NCI-H2107 treated with DMSO at 0.1 percent for 48 hours (cell line): Measurements from ENCODE around the gene PLXNA3.
"Not testable (repeated sequence)": the region's sequence is repeated elsewhere in the genome, so short reads cannot be mapped to it uniquely, and the experiment has no call there.

Experiments
- DNase-seq: peaks from one replicate; lab custom pipeline; 2025; ENCODE audit not compliant: unreplicated experiment; lab: John Stamatoyannopoulos, UW

PLXNA3 gene

GRCh38 chrX:154501423-154501822 is 43.3 kb downstream of the PLXNA3 start:
- DNase-seq = not testable (repeated sequence)

DNA sequence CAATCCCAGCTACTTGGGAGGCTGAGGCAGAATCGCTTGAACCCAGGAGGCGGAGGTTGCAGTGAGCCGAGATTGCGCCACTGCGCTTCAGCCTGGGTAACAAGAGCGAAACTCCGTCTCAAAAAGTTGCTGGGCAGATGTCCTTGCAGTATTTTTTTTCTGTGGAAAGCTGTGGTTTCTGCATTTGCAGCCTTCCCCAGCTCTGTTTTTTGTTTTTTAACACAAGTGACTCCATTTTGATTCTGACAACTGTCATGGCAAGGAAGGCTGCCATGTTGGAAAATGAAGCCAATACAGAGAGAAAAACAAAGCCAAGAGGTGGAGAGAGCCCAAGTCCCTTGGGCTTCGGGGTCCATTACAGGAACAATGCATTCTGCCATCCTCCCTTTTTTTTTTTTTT is 44.0 kb downstream of the PLXNA3 start:
- DNase-seq = no peak

DNA sequence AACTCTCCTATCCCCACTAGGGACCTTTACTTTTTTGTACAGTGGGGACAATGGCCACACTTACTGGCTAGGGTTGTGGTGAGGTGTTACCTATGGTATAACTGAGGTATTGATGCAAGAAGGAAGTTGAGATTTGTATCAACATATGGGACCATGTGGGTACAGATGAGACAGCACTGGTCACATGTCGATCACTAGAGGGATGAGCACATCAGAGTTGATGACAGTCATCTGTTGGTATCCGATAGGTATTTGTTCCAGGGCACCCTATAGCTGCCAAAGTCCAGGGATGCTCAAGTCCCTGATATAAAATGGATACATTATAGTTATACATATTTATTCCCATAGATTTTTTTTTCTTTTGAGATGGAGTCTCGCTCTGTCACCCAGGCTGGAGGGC is 44.9 kb downstream of the PLXNA3 start:
- no peak for DNase-seq

GRCh38 chrX:154505734-154506133 is 47.7 kb downstream of the PLXNA3 start:
- DNase-seq = no peak

GRCh38 chrX:154506483-154507332 is 48.6 kb downstream of the PLXNA3 start:
- no peak for DNase-seq

GRCh38 chrX:154507673-154508383 is 49.7 kb downstream of the PLXNA3 start:
- DNase-seq = no peak

DNA sequence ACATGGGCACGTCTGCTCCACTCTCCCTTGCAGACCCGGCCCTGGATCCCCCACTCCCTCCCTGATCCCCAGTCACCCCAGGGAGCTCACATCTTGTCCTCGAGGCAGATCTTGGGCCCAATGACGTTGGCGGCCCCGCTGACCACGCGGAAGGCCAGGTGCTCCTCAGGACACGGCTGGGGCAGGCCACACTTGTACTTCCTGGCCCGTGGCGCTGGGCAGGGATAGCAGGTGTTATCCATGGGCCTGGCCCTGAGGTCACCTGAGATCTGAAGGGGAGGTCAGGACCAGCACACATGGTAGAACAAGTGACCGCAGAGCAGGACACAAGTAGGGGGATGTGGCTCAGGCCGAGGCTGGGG is 50.3 kb downstream of the PLXNA3 start:
- DNase-seq = no peak

DNA sequence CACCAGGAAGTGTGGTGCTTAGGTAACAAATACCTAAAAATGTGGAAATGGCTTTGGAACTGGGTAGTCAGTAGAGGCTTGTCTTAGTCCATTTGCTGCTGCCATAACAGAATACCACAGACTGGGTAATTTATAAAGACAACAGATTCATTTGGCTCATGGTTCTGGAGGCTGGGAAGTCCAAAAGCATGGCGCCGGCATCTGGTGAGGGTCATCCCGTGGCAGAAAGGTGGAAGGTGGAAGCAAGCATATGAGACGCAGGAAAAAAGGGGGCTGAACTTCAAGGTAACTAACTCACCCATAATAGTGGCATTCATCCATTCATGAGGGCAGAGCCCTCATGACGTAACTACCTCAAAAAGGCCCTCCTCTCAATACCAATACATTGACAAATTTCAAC is 51.4 kb downstream of the PLXNA3 start:
- DNase-seq = no peak

DNA sequence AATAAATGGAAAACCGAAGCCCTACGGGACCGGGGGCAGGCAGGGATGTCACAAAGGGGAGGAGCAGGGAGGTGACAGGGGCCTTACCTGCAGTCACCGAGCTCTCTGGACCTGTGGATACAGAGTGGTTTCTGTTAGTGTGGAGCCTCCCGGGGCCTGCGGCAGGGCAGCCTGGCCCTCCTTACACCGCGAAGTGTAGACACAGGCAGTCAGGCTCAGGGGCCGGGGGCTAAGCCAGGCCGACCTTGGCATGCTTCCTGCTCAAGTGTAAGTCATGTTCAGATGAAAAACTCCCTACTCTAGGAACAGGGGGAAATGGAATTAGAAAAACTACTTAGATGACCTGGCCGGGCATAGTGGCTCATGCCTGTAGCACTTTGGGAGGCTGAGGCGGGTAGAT is 53.7 kb downstream of the PLXNA3 start:
- no peak for DNase-seq

GRCh38 chrX:154512879-154513553 is 54.9 kb downstream of the PLXNA3 start:
- no peak for DNase-seq

DNA sequence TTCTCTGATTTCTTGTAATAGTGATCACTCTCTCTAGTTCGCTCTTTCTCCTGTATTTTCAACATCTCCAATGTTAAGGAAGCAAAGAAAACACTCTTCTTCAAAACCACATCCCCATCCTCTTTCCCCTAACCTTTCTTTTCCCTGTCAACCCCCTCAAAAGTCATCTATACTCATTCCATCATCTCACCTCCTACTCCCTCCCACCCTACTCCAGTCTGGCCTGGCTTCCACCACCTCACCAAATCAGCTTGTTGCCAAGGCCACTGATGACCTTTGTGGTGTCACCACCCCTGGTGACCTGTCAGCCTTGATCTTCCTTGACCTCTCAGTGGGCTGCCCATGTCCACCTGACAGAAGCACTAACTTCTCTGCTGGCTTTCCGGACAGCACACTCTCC is 55.6 kb downstream of the PLXNA3 start:
- no peak for DNase-seq

- no peak for DNase-seq
Observed at GRCh38 chrX:154515090-154515965, 57.2 kb downstream of the PLXNA3 start.

DNA sequence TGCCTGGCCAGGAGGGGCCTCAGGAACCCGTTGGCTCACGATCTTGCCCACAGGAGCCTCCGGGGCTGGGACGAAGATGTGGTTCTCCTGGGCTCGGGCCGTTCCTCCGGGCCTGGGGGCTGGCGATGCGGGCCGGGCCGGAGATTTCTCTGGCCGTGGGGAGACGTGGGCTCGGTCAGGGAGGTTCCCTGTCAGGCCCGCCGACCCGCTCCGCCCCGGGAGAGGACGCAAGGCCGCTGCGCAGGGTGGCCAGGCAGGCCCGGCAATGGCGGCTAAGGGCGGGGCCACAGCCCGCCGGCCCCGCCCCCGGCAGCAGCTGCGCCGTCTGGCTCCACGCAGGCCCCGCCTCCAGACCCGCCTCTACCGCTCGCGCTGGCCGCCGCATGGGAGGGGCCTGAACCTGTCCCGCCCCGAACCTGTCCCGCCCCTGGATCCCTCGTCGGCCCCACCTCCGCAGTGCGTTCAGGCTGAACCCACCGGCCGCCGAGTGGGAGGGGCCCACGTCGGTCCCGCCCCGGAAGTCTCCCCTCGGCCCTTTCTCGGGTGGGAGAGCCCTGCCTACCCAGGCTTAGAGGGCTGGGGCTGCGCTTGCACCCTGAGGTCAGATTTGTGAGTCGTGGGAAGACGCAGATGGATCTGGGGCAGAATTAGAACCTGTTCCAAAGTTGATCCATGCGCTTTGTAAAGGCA is 58.0 kb downstream of the PLXNA3 start, which contains the start of gene FAM3A:
Gene FAM3A, minus strand, starts transcription at position 267 of the 690 bp plus-strand sequence. CDS start 460 bp downstream, outside the sequence.
- DNase-seq = peak; percentile 83

DNA sequence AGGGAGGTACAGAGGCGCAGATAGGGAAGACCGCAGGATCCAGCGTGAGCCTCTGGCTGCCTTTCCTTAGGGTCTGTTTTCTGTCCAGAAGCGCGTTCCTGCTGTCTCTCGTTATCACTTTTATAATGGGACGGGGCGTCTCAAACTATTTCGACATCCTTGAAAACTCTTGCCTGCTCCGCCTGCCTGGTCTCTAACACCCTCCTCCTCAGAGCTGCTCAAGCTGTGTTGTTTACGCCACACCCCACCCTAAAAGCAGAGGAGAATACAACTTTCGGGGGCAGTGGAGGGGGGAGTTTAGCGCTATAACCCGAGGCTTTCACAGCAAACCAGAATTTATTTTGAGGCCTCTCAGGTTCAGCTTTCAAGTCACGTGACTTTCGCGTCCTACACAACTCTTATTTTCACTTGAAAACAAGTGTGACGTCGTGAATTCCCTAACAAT is 58.6 kb downstream of the PLXNA3 start:
- DNase-seq = peak; percentile 11

GRCh38 chrX:154517101-154517781 is 59.2 kb downstream of the PLXNA3 start:
- DNase-seq = no peak

GRCh38 chrX:154519389-154519788 is 61.3 kb downstream of the PLXNA3 start:
- no peak for DNase-seq

DNA sequence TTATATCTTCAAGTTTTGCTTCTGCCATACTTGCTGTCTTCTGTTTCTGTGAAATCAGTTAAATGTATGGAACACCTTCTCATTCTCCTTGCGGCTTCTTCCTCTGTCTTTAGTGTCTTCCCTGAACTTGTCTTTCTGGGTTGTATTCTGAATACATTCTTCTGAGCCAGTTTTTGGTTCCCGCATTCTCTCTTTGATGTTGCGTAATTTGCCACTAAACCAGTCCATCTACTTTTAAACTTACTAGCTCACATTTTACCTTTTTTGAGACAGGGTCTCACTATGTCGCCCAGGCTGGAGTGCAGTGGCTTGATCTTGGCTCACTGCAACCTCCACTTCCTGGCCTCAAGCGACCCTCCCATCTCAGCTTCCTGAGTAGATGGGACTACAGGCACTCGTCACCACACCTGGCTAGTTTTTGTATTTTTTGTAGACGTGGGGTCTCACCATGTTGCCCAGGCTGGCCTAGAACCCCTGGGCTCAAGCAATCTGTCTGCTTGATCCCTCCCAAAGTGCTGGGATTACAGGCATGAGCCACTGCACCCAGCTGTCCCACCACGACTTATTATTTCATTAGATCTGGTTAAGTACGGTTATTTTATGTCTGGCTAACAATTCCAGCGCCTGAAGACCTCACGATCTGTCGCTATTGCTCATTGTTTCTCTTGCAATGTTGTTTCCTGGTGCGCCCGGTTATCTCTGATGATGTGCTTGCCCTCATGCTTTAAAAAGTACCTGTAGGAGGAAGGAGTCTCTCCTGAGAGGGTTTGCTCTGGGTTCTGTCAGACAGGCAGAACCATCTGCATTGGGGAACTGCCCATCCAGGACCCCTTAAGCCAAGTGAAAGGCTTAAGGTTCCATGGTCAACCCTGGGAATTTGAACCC is 67.8 kb downstream of the PLXNA3 start:
- no peak for DNase-seq

DNA sequence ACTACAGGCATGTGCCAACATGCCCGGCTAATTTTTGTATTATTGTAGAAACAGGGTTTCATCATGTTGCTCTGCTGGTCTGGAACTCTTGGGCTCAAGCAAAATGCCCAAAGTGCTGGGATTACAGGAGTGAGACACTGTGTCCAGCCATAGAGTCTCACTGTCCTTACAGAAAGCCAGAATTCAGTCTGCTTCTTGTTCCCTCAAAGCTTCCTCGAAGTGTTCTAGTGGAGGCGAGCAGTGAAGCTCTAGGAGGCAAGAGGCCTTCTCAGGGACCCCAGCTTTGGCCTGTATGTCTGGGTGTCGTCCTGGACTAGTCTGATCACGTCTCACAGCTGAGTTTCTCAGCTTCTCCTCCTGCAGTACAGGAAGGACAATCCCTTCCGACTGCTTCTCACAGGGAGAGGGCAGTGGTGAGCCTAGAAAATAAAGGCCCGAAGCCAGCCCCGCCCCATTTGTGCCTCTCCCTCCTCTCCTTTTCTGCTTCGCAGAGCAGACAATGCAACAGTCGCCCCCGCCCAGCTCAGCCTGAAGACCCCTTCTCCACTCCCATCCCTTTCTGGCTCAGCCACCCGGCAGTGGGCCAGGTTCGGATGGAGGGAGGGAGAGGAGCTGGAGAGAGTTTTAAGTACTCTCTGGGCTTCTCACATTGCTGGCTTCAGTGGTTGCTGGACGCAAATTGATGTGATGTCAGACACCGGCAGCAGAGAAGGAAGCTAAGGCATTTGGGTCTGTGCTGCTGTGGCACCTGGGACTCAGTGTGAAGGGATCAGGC is 69.0 kb downstream of the PLXNA3 start:
- peak; percentile 86 for DNase-seq
